Measurements from ENCODE around the gene NUDT15. TPM values are rescaled to one million over a fixed set of nuclear protein-coding genes. Genes with fewer than 3 reads are reported as not detected.
"Not testable (repeated sequence)": the region's sequence is repeated elsewhere in the genome, so short reads cannot be mapped to it uniquely, and the experiment has no call there.

The NUDT15 gene
- polyA plus RNA-seq, 1 experiment = 17.1 TPM

DNA sequence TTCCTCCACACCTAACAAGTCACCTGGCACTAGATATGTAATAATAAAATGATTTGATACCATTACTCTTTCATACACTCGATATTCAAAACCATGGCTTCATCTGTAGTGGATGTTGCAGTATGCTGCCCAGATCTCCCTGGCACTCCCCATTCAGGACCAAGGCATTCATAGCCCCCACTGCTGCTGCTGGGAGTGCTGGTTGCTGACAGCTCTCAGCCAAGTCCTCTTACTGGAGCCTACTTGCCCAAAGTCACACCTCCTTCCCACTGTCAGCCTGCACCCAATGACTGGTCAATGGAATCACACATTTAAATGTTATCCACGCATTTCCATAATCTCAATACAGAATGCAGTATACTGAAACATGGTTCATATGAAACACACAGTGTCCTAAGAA, 40.1 kb upstream of the NUDT15 start:
- Histone ChIP-seq H3K27ac (ENCODE audit: low read depth, low read length) (no peak overlapping the region), H3K9me3 (ENCODE audit: control insufficient read depth, insufficient read depth, low read length) (peaks cover 3% of the 10 kb centered on the region; the same call in 1 of the 2 replicates), H3K27me3 (ENCODE audit: control insufficient read depth, insufficient read depth, low read length) (no peaks in the 10 kb centered on the region), H3K4me3 (ENCODE audit: low read depth, low read length) (no peak overlapping the region)
- CTCF ChIA-PET = interaction anchor here (0.7 kb wide), 1 partner anchor 717 kb away, joined by 4 read pairs; no protein-coding TSS in a partner anchor
- POLR2A ChIA-PET = no interaction called here
- no peak for DNase-seq (ENCODE audit: low read depth, low spot score)
- TF ChIP-seq, protein P1, sequence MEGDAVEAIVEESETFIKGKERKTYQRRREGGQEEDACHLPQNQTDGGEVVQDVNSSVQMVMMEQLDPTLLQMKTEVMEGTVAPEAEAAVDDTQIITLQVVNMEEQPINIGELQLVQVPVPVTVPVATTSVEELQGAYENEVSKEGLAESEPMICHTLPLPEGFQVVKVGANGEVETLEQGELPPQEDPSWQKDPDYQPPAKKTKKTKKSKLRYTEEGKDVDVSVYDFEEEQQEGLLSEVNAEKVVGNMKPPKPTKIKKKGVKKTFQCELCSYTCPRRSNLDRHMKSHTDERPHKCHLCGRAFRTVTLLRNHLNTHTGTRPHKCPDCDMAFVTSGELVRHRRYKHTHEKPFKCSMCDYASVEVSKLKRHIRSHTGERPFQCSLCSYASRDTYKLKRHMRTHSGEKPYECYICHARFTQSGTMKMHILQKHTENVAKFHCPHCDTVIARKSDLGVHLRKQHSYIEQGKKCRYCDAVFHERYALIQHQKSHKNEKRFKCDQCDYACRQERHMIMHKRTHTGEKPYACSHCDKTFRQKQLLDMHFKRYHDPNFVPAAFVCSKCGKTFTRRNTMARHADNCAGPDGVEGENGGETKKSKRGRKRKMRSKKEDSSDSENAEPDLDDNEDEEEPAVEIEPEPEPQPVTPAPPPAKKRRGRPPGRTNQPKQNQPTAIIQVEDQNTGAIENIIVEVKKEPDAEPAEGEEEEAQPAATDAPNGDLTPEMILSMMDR (IDR thresholded peaks at IDR 0.05; ENCODE audit: low read depth, low read length) = no peak

DNA sequence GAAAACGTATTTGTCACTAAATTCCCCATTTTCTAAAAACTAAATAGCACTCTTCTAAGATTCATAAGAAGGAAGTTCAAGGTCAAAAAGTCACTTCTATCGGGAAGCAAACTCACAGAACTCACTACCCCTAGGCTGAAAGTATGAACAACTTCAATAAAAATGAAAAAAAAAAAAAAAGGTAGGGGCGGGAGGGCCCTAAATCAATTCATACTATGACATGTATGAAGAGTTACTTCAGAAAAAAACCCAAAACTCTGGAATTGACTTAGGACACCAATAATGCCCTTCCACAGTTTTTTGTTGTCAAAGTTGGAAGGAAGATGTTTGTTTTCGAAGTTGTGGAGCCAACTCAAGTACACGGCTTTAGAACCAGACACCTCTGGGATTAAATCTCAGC, 37.6 kb upstream of the NUDT15 start:
- POLR2A ChIA-PET = interaction anchor here (0.5 to 0.8 kb wide), 3 partner anchors 9 to 97 kb away, joined by 3 to 5 read pairs (median 3); partner anchors contain the start of gene NUDT15

DNA sequence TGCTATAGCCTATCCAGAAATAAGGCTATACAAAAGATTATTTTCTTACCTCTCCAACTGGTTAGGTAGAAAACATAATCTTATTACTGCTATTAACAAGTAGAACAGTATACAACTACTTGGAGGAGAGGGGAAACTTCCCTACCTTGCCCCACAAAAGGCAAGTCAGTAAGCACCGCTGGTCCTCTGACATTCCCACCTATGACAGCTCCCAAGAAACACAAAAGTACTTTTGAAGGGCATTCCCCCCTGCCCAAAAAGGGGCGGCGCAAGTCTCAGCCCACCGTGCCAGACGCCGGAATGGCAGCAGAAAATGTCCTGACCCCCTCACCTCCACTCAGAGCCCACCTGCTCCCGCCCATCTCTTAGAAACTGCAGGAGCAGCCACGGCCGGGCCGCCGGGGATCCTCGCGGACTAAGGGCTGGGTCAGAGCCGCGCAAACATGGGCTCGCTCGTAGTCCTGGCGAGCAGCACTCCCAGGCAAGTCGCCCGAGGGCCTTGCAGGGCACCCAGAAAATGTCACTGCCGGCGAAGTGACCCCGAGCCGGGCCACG, 36.9 kb upstream of the NUDT15 start:
- Histone ChIP-seq H3K9me3 (ENCODE audit: control insufficient read depth, insufficient read depth, low read length) (peaks cover 3% of the 10 kb centered on the region; the same call in 1 of the 2 replicates), H3K4me3 (ENCODE audit: low read depth, low read length) (peak overlapping the region; percentile 100), H3K27ac (ENCODE audit: low read depth, low read length) (peak overlapping the region; percentile 31), H3K27me3 (ENCODE audit: control insufficient read depth, insufficient read depth, low read length) (no peaks in the 10 kb centered on the region)
- CTCF ChIA-PET = interaction anchor here (0.9 kb wide), 1 partner anchor 37 kb away, joined by 4 read pairs; the partner anchor contains the start of gene NUDT15
- POLR2A ChIA-PET = interaction anchor here (0.9 to 1.0 kb wide), 2 partner anchors 37 to 71 kb away, joined by 3 to 5 read pairs; partner anchors contain the start of gene NUDT15
- TF ChIP-seq, protein P1 (IDR thresholded peaks at IDR 0.05; ENCODE audit: low read depth, low read length) = no peak
- no peak for DNase-seq (ENCODE audit: low read depth, low spot score)

More for the DNA sequence above, 37.6 kb upstream of the NUDT15 start:
- H3K27ac ChIP-seq (ENCODE audit: low read depth, low read length) = no peak overlapping the region
- H3K9me3 ChIP-seq (ENCODE audit: control insufficient read depth, insufficient read depth, low read length) = peaks cover 3% of the 10 kb centered on the region; the same call in 1 of the 2 replicates
- no peaks in the 10 kb centered on the region for H3K27me3 ChIP-seq (ENCODE audit: control insufficient read depth, insufficient read depth, low read length)
- CTCF ChIA-PET = no interaction called here
- H3K4me3 ChIP-seq (ENCODE audit: low read depth, low read length) = peak overlapping the region; percentile 100
- TF ChIP-seq, protein P1 (IDR thresholded peaks at IDR 0.05; ENCODE audit: low read depth, low read length) = no peak
- no peak for DNase-seq (ENCODE audit: low read depth, low spot score)

DNA sequence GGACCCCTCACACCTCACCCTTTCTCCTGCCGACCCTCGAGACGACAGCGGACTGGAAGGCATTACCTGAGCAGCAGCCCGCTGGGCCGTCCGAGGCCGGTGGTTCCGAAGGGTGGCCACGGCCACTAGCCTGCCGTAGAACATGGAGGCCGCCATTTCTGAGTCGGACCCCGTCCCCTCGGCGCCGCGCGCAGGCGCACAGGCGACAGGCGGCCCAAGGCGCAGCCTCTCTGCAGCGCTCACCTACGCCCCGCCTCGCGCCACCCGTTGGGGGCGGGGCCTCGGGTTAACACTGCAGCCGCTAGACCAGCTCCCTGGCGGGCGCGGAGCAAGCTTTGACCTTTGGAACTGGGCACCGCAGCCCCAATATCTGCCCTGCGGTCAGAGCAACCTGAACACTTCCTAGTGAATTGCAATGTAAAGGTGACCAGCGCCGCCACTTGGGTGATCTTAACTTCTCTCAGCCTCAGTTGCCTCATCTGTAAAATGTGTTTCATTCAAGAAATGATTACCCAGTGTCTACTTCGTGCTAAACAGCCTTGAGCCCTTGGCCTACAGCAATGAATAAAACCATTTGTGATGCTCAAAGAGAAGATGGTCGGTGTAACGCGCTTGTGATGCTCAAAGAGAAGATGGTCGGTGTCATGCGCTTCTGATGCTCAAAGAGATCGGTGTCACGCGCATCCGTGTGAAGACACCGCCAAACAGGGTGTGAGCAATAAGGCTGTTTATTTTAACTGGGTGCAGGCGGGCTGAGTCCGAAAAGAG, 36.2 kb upstream of the NUDT15 start, which contains the start of gene SUCLA2:
Gene SUCLA2, minus strand, starts transcription at position 160 of the 768 bp plus-strand sequence. Its CDS starts 4 bp downstream, at position 156.
- POLR2A ChIA-PET = interaction anchor here (0.9 to 1.0 kb wide), 2 partner anchors 36 to 71 kb away, joined by 3 to 5 read pairs; partner anchors contain the start of gene NUDT15
- Histone ChIP-seq H3K27me3 (ENCODE audit: control insufficient read depth, insufficient read depth, low read length) (no peaks in the 10 kb centered on the region), H3K4me3 (ENCODE audit: low read depth, low read length) (peak within 1 kb of the TSS; percentile 100), H3K9me3 (ENCODE audit: control insufficient read depth, insufficient read depth, low read length) (peaks cover 3% of the 10 kb centered on the region; the same call in 1 of the 2 replicates), H3K27ac (ENCODE audit: low read depth, low read length) (peak within 1 kb of the TSS; percentile 65)
- TF ChIP-seq, protein P1 (IDR thresholded peaks at IDR 0.05; ENCODE audit: low read depth, low read length) = no peak; the same call in 1 of the 2 replicates
- DNase-seq (ENCODE audit: low read depth, low spot score) = peak; percentile 65
- CTCF ChIA-PET = interaction anchor here (0.9 kb wide), 1 partner anchor 37 kb away, joined by 4 read pairs; the partner anchor contains the start of gene NUDT15

DNA sequence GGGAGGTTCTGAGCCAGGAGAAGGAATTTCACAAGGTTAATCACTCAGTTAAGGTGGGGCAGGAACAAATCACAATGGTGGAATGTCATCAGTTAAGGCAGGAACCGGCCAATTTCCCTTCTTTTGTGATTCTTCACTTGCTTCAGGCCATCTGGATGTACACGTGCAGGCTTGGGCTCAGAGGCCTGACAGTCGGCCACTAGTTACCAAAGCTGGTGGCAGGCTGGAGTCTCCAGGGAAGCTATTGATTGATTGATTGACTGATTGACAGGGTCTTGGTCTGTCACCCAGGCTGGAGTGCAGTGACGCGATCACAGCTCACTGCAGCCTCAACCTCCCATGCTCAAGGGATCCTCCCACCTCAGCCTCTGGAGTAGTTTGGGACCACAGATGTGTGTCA, 35.5 kb upstream of the NUDT15 start:
- H3K4me3 ChIP-seq (ENCODE audit: low read depth, low read length); H3K27me3 ChIP-seq (ENCODE audit: control insufficient read depth, insufficient read depth, low read length); DNase-seq (ENCODE audit: low read depth, low spot score); H3K9me3 ChIP-seq (ENCODE audit: control insufficient read depth, insufficient read depth, low read length); POLR2A ChIA-PET; CTCF ChIA-PET: not testable (repeated sequence)
- peak overlapping the region; percentile 31 for H3K27ac ChIP-seq (ENCODE audit: low read depth, low read length)

Measured in AG04450 (cell line).